ENCODE measurements around the gene SPINK1.
"Not testable (repeated sequence)": the region's sequence is repeated elsewhere in the genome, so short reads cannot be mapped to it uniquely, and the experiment has no call there.

SPINK1 gene

GRCh38 chr5:147853372-147853987 lies 22.0 kb upstream of the SPINK1 start:
- no peaks in the 10 kb centered on the region for H3K9me3 ChIP-seq (ENCODE audit: insufficient read depth, low read depth, low read length)
- H3K9ac ChIP-seq (ENCODE audit: low read depth, low read length) = no peak overlapping the region
- H3K27me3 ChIP-seq (ENCODE audit: insufficient read depth, low read length) = no peaks in the 10 kb centered on the region
- H3K36me3 ChIP-seq (ENCODE audit: insufficient read depth, low read depth, low read length) = no peaks in the 10 kb centered on the region
- no peak overlapping the region for H3K4me3 ChIP-seq (ENCODE audit: low read length)
- 0 out of 2 replicates have a peak, but pooled peaks cover 6% of the 10 kb centered on the region for H3K4me1 ChIP-seq (ENCODE audit: insufficient read depth, low read length)
- H3K27ac ChIP-seq (ENCODE audit: low read length) = no peak overlapping the region

GRCh38 chr5:147852365-147852764 lies 20.9 kb upstream of the SPINK1 start:
- no peak overlapping the region for H3K9ac ChIP-seq (ENCODE audit: low read depth, low read length)
- no peaks in the 10 kb centered on the region for H3K9me3 ChIP-seq (ENCODE audit: insufficient read depth, low read depth, low read length)
- H3K27me3 ChIP-seq (ENCODE audit: insufficient read depth, low read length) = no peaks in the 10 kb centered on the region
- no peak overlapping the region for H3K4me3 ChIP-seq (ENCODE audit: low read length)
- no peaks in the 10 kb centered on the region for H3K36me3 ChIP-seq (ENCODE audit: insufficient read depth, low read depth, low read length)
- no peak overlapping the region for H3K27ac ChIP-seq (ENCODE audit: low read length)
- H3K4me1 ChIP-seq (ENCODE audit: insufficient read depth, low read length) = no peaks in the 10 kb centered on the region

GRCh38 chr5:147851578-147851977 lies 20.1 kb upstream of the SPINK1 start:
- H3K9me3 ChIP-seq (ENCODE audit: insufficient read depth, low read depth, low read length) = no peaks in the 10 kb centered on the region
- no peak overlapping the region for H3K27ac ChIP-seq (ENCODE audit: low read length)
- H3K4me1 ChIP-seq (ENCODE audit: insufficient read depth, low read length) = no peaks in the 10 kb centered on the region
- no peaks in the 10 kb centered on the region for H3K27me3 ChIP-seq (ENCODE audit: insufficient read depth, low read length)
- no peak overlapping the region for H3K4me3 ChIP-seq (ENCODE audit: low read length)
- no peak overlapping the region for H3K9ac ChIP-seq (ENCODE audit: low read depth, low read length)
- H3K36me3 ChIP-seq (ENCODE audit: insufficient read depth, low read depth, low read length) = no peaks in the 10 kb centered on the region

GRCh38 chr5:147849226-147849625 lies 17.8 kb upstream of the SPINK1 start:
- Histone ChIP-seq H3K9ac (ENCODE audit: low read depth, low read length) (no peak overlapping the region), H3K4me3 (ENCODE audit: low read length) (no peak overlapping the region), H3K4me1 (ENCODE audit: insufficient read depth, low read length) (no peaks in the 10 kb centered on the region), H3K27me3 (ENCODE audit: insufficient read depth, low read length) (no peaks in the 10 kb centered on the region), H3K27ac (ENCODE audit: low read length) (no peak overlapping the region), H3K36me3 (ENCODE audit: insufficient read depth, low read depth, low read length) (no peaks in the 10 kb centered on the region), H3K9me3 (ENCODE audit: insufficient read depth, low read depth, low read length) (no peaks in the 10 kb centered on the region)

- Histone ChIP-seq H3K27ac (ENCODE audit: low read length) (no peak overlapping the region), H3K9me3 (ENCODE audit: insufficient read depth, low read depth, low read length) (no peaks in the 10 kb centered on the region), H3K27me3 (ENCODE audit: insufficient read depth, low read length) (no peaks in the 10 kb centered on the region), H3K9ac (ENCODE audit: low read depth, low read length) (no peak overlapping the region), H3K36me3 (ENCODE audit: insufficient read depth, low read depth, low read length) (no peaks in the 10 kb centered on the region), H3K4me1 (ENCODE audit: insufficient read depth, low read length) (no peaks in the 10 kb centered on the region), H3K4me3 (ENCODE audit: low read length) (no peak overlapping the region)
These were observed 14.1 kb upstream of the SPINK1 start for GRCh38 chr5:147845618-147846017.

GRCh38 chr5:147844846-147845245 lies 13.4 kb upstream of the SPINK1 start:
- Histone ChIP-seq H3K27me3 (ENCODE audit: insufficient read depth, low read length) (no peaks in the 10 kb centered on the region), H3K9me3 (ENCODE audit: insufficient read depth, low read depth, low read length) (no peaks in the 10 kb centered on the region), H3K9ac (ENCODE audit: low read depth, low read length) (no peak overlapping the region), H3K4me3 (ENCODE audit: low read length) (no peak overlapping the region), H3K36me3 (ENCODE audit: insufficient read depth, low read depth, low read length) (no peaks in the 10 kb centered on the region), H3K27ac (ENCODE audit: low read length) (no peak overlapping the region), H3K4me1 (ENCODE audit: insufficient read depth, low read length) (no peaks in the 10 kb centered on the region)

GRCh38 chr5:147842869-147843268 lies 11.4 kb upstream of the SPINK1 start:
- H3K4me3 ChIP-seq (ENCODE audit: low read length) = no peak overlapping the region
- H3K9ac ChIP-seq (ENCODE audit: low read depth, low read length) = no peak overlapping the region
- no peaks in the 10 kb centered on the region for H3K9me3 ChIP-seq (ENCODE audit: insufficient read depth, low read depth, low read length)
- no peak overlapping the region for H3K27ac ChIP-seq (ENCODE audit: low read length)
- H3K36me3 ChIP-seq (ENCODE audit: insufficient read depth, low read depth, low read length) = no peaks in the 10 kb centered on the region
- no peaks in the 10 kb centered on the region for H3K4me1 ChIP-seq (ENCODE audit: insufficient read depth, low read length)
- H3K27me3 ChIP-seq (ENCODE audit: insufficient read depth, low read length) = no peaks in the 10 kb centered on the region

GRCh38 chr5:147836439-147836838 lies 5.0 kb upstream of the SPINK1 start:
- Histone ChIP-seq H3K27ac (ENCODE audit: low read length) (no peak overlapping the region), H3K4me1 (ENCODE audit: insufficient read depth, low read length) (no peaks in the 10 kb centered on the region), H3K9me3 (ENCODE audit: insufficient read depth, low read depth, low read length) (no peaks in the 10 kb centered on the region), H3K36me3 (ENCODE audit: insufficient read depth, low read depth, low read length) (no peaks in the 10 kb centered on the region), H3K27me3 (ENCODE audit: insufficient read depth, low read length) (no peaks in the 10 kb centered on the region), H3K4me3 (ENCODE audit: low read length) (no peak overlapping the region), H3K9ac (ENCODE audit: low read depth, low read length) (no peak overlapping the region)

- Histone ChIP-seq H3K27ac (ENCODE audit: low read length) (no peak overlapping the region), H3K27me3 (ENCODE audit: insufficient read depth, low read length) (no peaks in the 10 kb centered on the region), H3K9me3 (ENCODE audit: insufficient read depth, low read depth, low read length) (no peaks in the 10 kb centered on the region), H3K36me3 (ENCODE audit: insufficient read depth, low read depth, low read length) (no peaks in the 10 kb centered on the region), H3K9ac (ENCODE audit: low read depth, low read length) (no peak overlapping the region), H3K4me3 (ENCODE audit: low read length) (no peak overlapping the region), H3K4me1 (ENCODE audit: insufficient read depth, low read length) (no peaks in the 10 kb centered on the region)
These were observed 3.9 kb upstream of the SPINK1 start for GRCh38 chr5:147835386-147835798.

- Histone ChIP-seq H3K27me3 (ENCODE audit: insufficient read depth, low read length) (no peaks in the 10 kb centered on the region), H3K27ac (ENCODE audit: low read length) (no peak overlapping the region), H3K9ac (ENCODE audit: low read depth, low read length) (no peak overlapping the region), H3K9me3 (ENCODE audit: insufficient read depth, low read depth, low read length) (no peaks in the 10 kb centered on the region), H3K36me3 (ENCODE audit: insufficient read depth, low read depth, low read length) (no peaks in the 10 kb centered on the region), H3K4me3 (ENCODE audit: low read length) (no peak overlapping the region), H3K4me1 (ENCODE audit: insufficient read depth, low read length) (no peaks in the 10 kb centered on the region)
These were observed 1.1 kb upstream of the SPINK1 start for GRCh38 chr5:147832541-147832940.

GRCh38 chr5:147830035-147830434 lies 1.4 kb downstream of the SPINK1 start:
- Histone ChIP-seq H3K4me3 (ENCODE audit: low read length) (no peak overlapping the region), H3K9ac (ENCODE audit: low read depth, low read length) (no peak overlapping the region), H3K27ac (ENCODE audit: low read length) (no peak overlapping the region), H3K9me3 (ENCODE audit: insufficient read depth, low read depth, low read length) (no peaks in the 10 kb centered on the region), H3K36me3 (ENCODE audit: insufficient read depth, low read depth, low read length) (no peaks in the 10 kb centered on the region), H3K4me1 (ENCODE audit: insufficient read depth, low read length) (no peaks in the 10 kb centered on the region), H3K27me3 (ENCODE audit: insufficient read depth, low read length) (no peaks in the 10 kb centered on the region)

- H3K4me3 ChIP-seq (ENCODE audit: low read length); H3K4me1 ChIP-seq (ENCODE audit: insufficient read depth, low read length); H3K9ac ChIP-seq (ENCODE audit: low read depth, low read length); H3K36me3 ChIP-seq (ENCODE audit: insufficient read depth, low read depth, low read length); H3K27me3 ChIP-seq (ENCODE audit: insufficient read depth, low read length); H3K27ac ChIP-seq (ENCODE audit: low read length); H3K9me3 ChIP-seq (ENCODE audit: insufficient read depth, low read depth, low read length): not testable (repeated sequence)
These were observed 4.5 kb downstream of the SPINK1 start for GRCh38 chr5:147827017-147827416.

All from iPS-20b (cell line).